SK-N-SH (cell line): Measurements from ENCODE around the gene PLEKHG5. TPM values are rescaled to one million over a fixed set of nuclear protein-coding genes. Genes with fewer than 3 reads are reported as not detected.

Source experiments
- CTCF ChIA-PET: fragments of 300-600, 350-600 bp; formaldehyde crosslinking; extraction: SDS; loops from one replicate; lab custom pipeline; 2021; lab: Yijun Ruan, JAX
- POLR2A ChIA-PET: fragments of 350-600 bp; sonication (Branson Sonifier 250); formaldehyde crosslinking; extraction: SDS; loops from one replicate; lab custom pipeline; 2020; ENCODE audit warnings: antibody characterized with exemption, inconsistent platforms; lab: Yijun Ruan, JAX
- DNase-seq: peaks from one replicate; pipeline ENCODE4 v3.0.0; 2012
- H2AFZ ChIP-seq: fragments of 200-600 bp; sonication (generic); 2 replicates; pipeline ENCODE4 v1.8.1; 2016; ENCODE audit warnings: antibody characterized with exemption, mild to moderate bottlenecking, low read depth
- H3F3A ChIP-seq: fragments of 200-600 bp; sonication (generic); replicated peaks from 2 replicates; pipeline ENCODE3; 2016; ENCODE audit warnings: antibody characterized with exemption, mild to moderate bottlenecking; ENCODE audit not compliant: insufficient read depth
- H3K27ac ChIP-seq, 2 experiments: fragments of 200-500 bp in 1 of 2; fragments of 200-600 bp in 1 of 2; sonication (Bioruptor generic) in 1 of 2; sonication (generic), shearing (Covaris generic) in 1 of 2; 2 replicates each; pipeline versions ENCODE4 v1.5.1 to v1.6.1; 2014 to 2016; ENCODE audit warnings: low read depth in 2 of 2, inconsistent platforms in 1 of 2, low read length in 1 of 2, mild to moderate bottlenecking in 1 of 2, mixed read lengths in 1 of 2
- H3K27me3 ChIP-seq: fragments of 200-600 bp; sonication (generic), shearing (Covaris generic); 2 replicates; pipeline ENCODE4 v1.6.1; 2016; ENCODE audit warnings: mixed run types; ENCODE audit not compliant: insufficient read depth
- H3K36me3 ChIP-seq, 2 experiments: fragments of 200-500 bp in 1 of 2; fragments of 200-600 bp in 1 of 2; sonication (Bioruptor generic) in 1 of 2; sonication (generic) in 1 of 2; replicated peaks in 1 of 2; 2 replicates each; pipeline versions ENCODE3 to v1.5.1; 2014 to 2016; ENCODE audit warnings: low read length in 1 of 2, mild to moderate bottlenecking in 1 of 2; ENCODE audit not compliant: insufficient read depth in 2 of 2, control insufficient read depth in 1 of 2
- H3K4me1 ChIP-seq, 2 experiments: fragments of 200-500 bp in 1 of 2; fragments of 200-600 bp in 1 of 2; sonication (Bioruptor generic) in 1 of 2; sonication (generic), shearing (Covaris generic) in 1 of 2; 2 replicates each; pipeline versions ENCODE4 v1.5.1 to v1.6.1; 2014 to 2016; ENCODE audit warnings: low read depth in 1 of 2, low read length in 1 of 2, mixed run types in 1 of 2; ENCODE audit not compliant: insufficient read depth in 2 of 2, control insufficient read depth in 1 of 2
- H3K4me2 ChIP-seq: fragments of 200-600 bp; sonication (generic), shearing (Covaris generic); 2 replicates; pipeline ENCODE4 v1.6.1; 2017; ENCODE audit warnings: mixed run types
- H3K4me3 ChIP-seq, 2 experiments: fragments of 200-500 bp in 1 of 2; fragments of 200-600 bp in 1 of 2; sonication (Bioruptor generic) in 1 of 2; sonication (generic), shearing (Covaris generic) in 1 of 2; 2 replicates each; pipeline versions ENCODE4 v1.5.1 to v1.8.1; 2014 to 2016; ENCODE audit warnings: low read depth in 2 of 2, inconsistent platforms in 1 of 2, low read length in 1 of 2, mild to moderate bottlenecking in 1 of 2, mixed read lengths in 1 of 2, moderate library complexity in 1 of 2
- H3K79me2 ChIP-seq: fragments of 200-600 bp; sonication (generic); 2 replicates; pipeline ENCODE4 v1.8.1; 2017; ENCODE audit warnings: mild to moderate bottlenecking; ENCODE audit not compliant: insufficient read depth
- H3K9ac ChIP-seq: fragments of 200-600 bp; sonication (generic); 2 replicates; pipeline ENCODE4 v1.6.1; 2017; ENCODE audit warnings: mixed run types
- H3K9me2 ChIP-seq: fragments of 200-600 bp; sonication (generic); 2 replicates; pipeline ENCODE4 v1.6.1; 2017; ENCODE audit warnings: mixed run types
- H3K9me3 ChIP-seq: fragments of 200-600 bp; sonication (generic); 2 replicates; pipeline ENCODE4 v1.6.1; 2017; ENCODE audit warnings: mixed run types, mild to moderate bottlenecking, moderate library complexity
- H4K20me1 ChIP-seq: fragments of 200-600 bp; sonication (generic); 2 replicates; pipeline ENCODE4 v1.6.1; 2017; ENCODE audit warnings: mild to moderate bottlenecking, mixed run types; ENCODE audit not compliant: insufficient read depth
- EP300 ChIP-seq, 2 experiments: IDR thresholded peaks; 2 replicates each; pipeline versions ENCODE4 v1.4.0 to v1.6.1; 2012; ENCODE audit warnings: borderline replicate concordance in 1 of 2, low read depth in 1 of 2, low read length in 1 of 2
- EZH2phosphoT487 ChIP-seq: fragments of 200-600 bp; sonication (generic); IDR thresholded peaks from 2 replicates; pipeline ENCODE4 v1.6.1; 2017; ENCODE audit warnings: low read depth, mixed run types, mild to moderate bottlenecking, antibody characterized with exemption, moderate library complexity, borderline replicate concordance
- FOSL2 ChIP-seq: IDR thresholded peaks from 2 replicates; pipeline ENCODE4 v1.4.0; 2012; ENCODE audit warnings: low read depth, mild to moderate bottlenecking, moderate library complexity, borderline replicate concordance
- FOXJ3 ChIP-seq: sonication (generic); formaldehyde crosslinking; IDR thresholded peaks from 2 replicates; pipeline ENCODE4 v1.5.1; 2020; ENCODE audit warnings: mild to moderate bottlenecking, missing genetic modification reagents
- GATA2 ChIP-seq: sonication (generic); formaldehyde crosslinking; IDR thresholded peaks from 2 replicates; pipeline ENCODE4 v1.5.0; 2020; ENCODE audit warnings: mild to moderate bottlenecking, missing genetic modification reagents
- MXI1 ChIP-seq: IDR thresholded peaks from 2 replicates; pipeline ENCODE4 v1.6.1; 2012; ENCODE audit warnings: mild to moderate bottlenecking, low read depth, low read length, improper control_type of control experiment
- NRF1 ChIP-seq: IDR thresholded peaks from 2 replicates; pipeline ENCODE4 v1.6.1; 2012; ENCODE audit warnings: low read depth, mild to moderate bottlenecking, low read length
- RFX5 ChIP-seq: IDR thresholded peaks from 2 replicates; pipeline ENCODE4 v1.6.1; 2012; ENCODE audit warnings: mild to moderate bottlenecking, improper control_type of control experiment, low read length
- SIN3A ChIP-seq: IDR thresholded peaks from 2 replicates; pipeline ENCODE4 v1.6.1; 2012; ENCODE audit warnings: low read depth, mild to moderate bottlenecking, low read length, moderate library complexity, borderline replicate concordance
- SMC3 ChIP-seq: IDR thresholded peaks from 2 replicates; pipeline ENCODE4 v1.6.1; 2012; ENCODE audit warnings: low read depth, low read length, improper control_type of control experiment
- TCF12 ChIP-seq: IDR thresholded peaks from 2 replicates; pipeline ENCODE4 v1.4.0; 2012
- TEAD4 ChIP-seq: IDR thresholded peaks from 2 replicates; pipeline ENCODE4 v1.4.0; 2012; ENCODE audit warnings: mild to moderate bottlenecking, borderline replicate concordance; ENCODE audit not compliant: insufficient read depth
- USF1 ChIP-seq: IDR thresholded peaks from 2 replicates; pipeline ENCODE4 v1.4.0; 2012; ENCODE audit warnings: low read depth, borderline replicate concordance
- YY1 ChIP-seq: IDR thresholded peaks from 2 replicates; pipeline ENCODE4 v1.4.0; 2012; ENCODE audit warnings: low read depth, mild to moderate bottlenecking
- WGBS: methylation state at CpG from one replicate; pipeline ENCODE4 v1.1.6; 2017; ENCODE audit warnings: low lambda C conversion rate; 5-methylcytosine and 5-hydroxymethylcytosine counted together
- polyA plus RNA-seq, 3 experiments: library from polyadenylated mRNA; depleted of rRNA; stranded (reverse); fragments of >200 nt; gene quantifications; 2 replicates each; pipeline ENCODE4 v1.2.3, GENCODE V29; 2012
- TF ChIP-seq, protein P1 (sequence below): IDR thresholded peaks from 2 replicates; pipeline ENCODE4 v1.6.1; 2012; ENCODE audit warnings: mild to moderate bottlenecking, low read depth, low read length, moderate library complexity

Gene PLEKHG5
- polyA plus RNA-seq, 1 of the 3 experiments (the other 2 are of a cell fraction), result 14.9 TPM

- ChIA-PET POLR2A (no interaction called here), CTCF (interaction anchor here (1.0 to 4.2 kb wide), 2 partner anchors 9 to 11 kb away, joined by 4 to 12 read pairs; no protein-coding TSS in a partner anchor)
- no peaks in the 10 kb centered on the region for H3K9me2 ChIP-seq
- no peak for TF ChIP-seq TCF12
- TF ChIP-seq SIN3A, result no peak
- TF ChIP-seq MXI1, result no peak
- no peak for TF ChIP-seq YY1
- no peak for TF ChIP-seq TEAD4
- no peak for TF ChIP-seq FOXJ3
- TF ChIP-seq NRF1, result no peak
- TF ChIP-seq SMC3, result no peak
- TF ChIP-seq USF1, result no peak
- no peak for TF ChIP-seq FOSL2
- TF ChIP-seq GATA2 (CRISPR knock-in tag), result no peak
- TF ChIP-seq EZH2phosphoT487, result no peak
- no peak for TF ChIP-seq EP300 (IDR thresholded peaks at IDR 0.05; ENCODE audit: borderline replicate concordance in 1 of 2, low read depth in 1 of 2, low read length in 1 of 2)
- no peak for TF ChIP-seq RFX5
- TF ChIP-seq, protein P1, sequence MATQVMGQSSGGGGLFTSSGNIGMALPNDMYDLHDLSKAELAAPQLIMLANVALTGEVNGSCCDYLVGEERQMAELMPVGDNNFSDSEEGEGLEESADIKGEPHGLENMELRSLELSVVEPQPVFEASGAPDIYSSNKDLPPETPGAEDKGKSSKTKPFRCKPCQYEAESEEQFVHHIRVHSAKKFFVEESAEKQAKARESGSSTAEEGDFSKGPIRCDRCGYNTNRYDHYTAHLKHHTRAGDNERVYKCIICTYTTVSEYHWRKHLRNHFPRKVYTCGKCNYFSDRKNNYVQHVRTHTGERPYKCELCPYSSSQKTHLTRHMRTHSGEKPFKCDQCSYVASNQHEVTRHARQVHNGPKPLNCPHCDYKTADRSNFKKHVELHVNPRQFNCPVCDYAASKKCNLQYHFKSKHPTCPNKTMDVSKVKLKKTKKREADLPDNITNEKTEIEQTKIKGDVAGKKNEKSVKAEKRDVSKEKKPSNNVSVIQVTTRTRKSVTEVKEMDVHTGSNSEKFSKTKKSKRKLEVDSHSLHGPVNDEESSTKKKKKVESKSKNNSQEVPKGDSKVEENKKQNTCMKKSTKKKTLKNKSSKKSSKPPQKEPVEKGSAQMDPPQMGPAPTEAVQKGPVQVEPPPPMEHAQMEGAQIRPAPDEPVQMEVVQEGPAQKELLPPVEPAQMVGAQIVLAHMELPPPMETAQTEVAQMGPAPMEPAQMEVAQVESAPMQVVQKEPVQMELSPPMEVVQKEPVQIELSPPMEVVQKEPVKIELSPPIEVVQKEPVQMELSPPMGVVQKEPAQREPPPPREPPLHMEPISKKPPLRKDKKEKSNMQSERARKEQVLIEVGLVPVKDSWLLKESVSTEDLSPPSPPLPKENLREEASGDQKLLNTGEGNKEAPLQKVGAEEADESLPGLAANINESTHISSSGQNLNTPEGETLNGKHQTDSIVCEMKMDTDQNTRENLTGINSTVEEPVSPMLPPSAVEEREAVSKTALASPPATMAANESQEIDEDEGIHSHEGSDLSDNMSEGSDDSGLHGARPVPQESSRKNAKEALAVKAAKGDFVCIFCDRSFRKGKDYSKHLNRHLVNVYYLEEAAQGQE, result no peak
- H3K4me1 ChIP-seq, result no peaks in the 10 kb centered on the region
- H3K9me3 ChIP-seq, result no peaks in the 10 kb centered on the region
- no peaks in the 10 kb centered on the region for H3K79me2 ChIP-seq
- no peak overlapping the region for H3K9ac ChIP-seq
- no peak for DNase-seq
- H3K36me3 ChIP-seq, result peaks cover 0 to 40% of the 10 kb centered on the region in 2 experiments
- H3K4me3 ChIP-seq, result no peak overlapping the region
- no peak overlapping the region for H2AFZ ChIP-seq
- no peaks in the 10 kb centered on the region for H3F3A ChIP-seq
- no peak overlapping the region for H3K4me2 ChIP-seq
- WGBS, result 91% methylated on average over 4 of the region's 21 CpGs
- H4K20me1 ChIP-seq, result no peaks in the 10 kb centered on the region
- no peaks in the 10 kb centered on the region for H3K27me3 ChIP-seq
- H3K27ac ChIP-seq, result no peak overlapping the region
These were observed 25.9 kb downstream of the PLEKHG5 start for GRCh38 chr1:6465461-6466005.
